ACC112 (cell line): ENCODE results near the gene GPRC5D.
A peak's percentile ranks its signal among the peaks of the same experiment; 100 is the strongest.

Experiments
- H2AFZ ChIP-seq: fragments of 200-600 bp; sonication (generic); one replicate; pipeline ENCODE4 v1.6.0; 2017; ENCODE audit warnings: antibody characterized with exemption, low read length; ENCODE audit not compliant: unreplicated experiment
- H3K27ac ChIP-seq: fragments of 200-600 bp; sonication (generic); 2 replicates; pipeline ENCODE4 v1.5.1; 2014; ENCODE audit warnings: low read depth, mild to moderate bottlenecking, antibody characterized with exemption, low read length, moderate library complexity
- H3K27me3 ChIP-seq: fragments of 200-600 bp; sonication (generic); 2 replicates; pipeline ENCODE4 v1.6.1; 2014; ENCODE audit warnings: mild to moderate bottlenecking, antibody characterized with exemption, low read length, moderate library complexity, mixed read lengths; ENCODE audit not compliant: insufficient read depth
- H3K36me3 ChIP-seq: fragments of 200-600 bp; sonication (generic); 2 replicates; pipeline ENCODE4 v1.6.1; 2016; ENCODE audit warnings: mild to moderate bottlenecking, antibody characterized with exemption, low read length, moderate library complexity, mixed read lengths; ENCODE audit not compliant: insufficient read depth
- H3K4me1 ChIP-seq: fragments of 200-600 bp; sonication (generic); one replicate; pipeline ENCODE4 v1.6.1; 2016; ENCODE audit warnings: low read length, mixed read lengths; ENCODE audit not compliant: insufficient read depth, unreplicated experiment, control insufficient read depth
- H3K4me3 ChIP-seq: fragments of 200-600 bp; sonication (generic); 2 replicates; pipeline ENCODE4 v1.5.1; 2014; ENCODE audit warnings: mild to moderate bottlenecking, low read depth, low read length
- H3K79me2 ChIP-seq: fragments of 200-600 bp; sonication (generic); one replicate; pipeline ENCODE4 v1.6.0; 2016; ENCODE audit warnings: low read length; ENCODE audit not compliant: control insufficient read depth, unreplicated experiment, insufficient read depth

Gene GPRC5D

GRCh38 chr12:12952036-12952435 lies at the start of gene GPRC5D:
Gene GPRC5D (minus strand): TSS chr12:12952170. CDS start chr12:12950384, 1,786 bp downstream.
- Histone ChIP-seq H2AFZ (no peak within 1 kb of the TSS), H3K36me3 (no peaks in the 10 kb centered on the region), H3K4me3 (no peak within 1 kb of the TSS), H3K27me3 (no peaks in the 10 kb centered on the region), H3K27ac (no peak within 1 kb of the TSS), H3K79me2 (no peaks in the 10 kb centered on the region), H3K4me1 (no peaks in the 10 kb centered on the region)

DNA sequence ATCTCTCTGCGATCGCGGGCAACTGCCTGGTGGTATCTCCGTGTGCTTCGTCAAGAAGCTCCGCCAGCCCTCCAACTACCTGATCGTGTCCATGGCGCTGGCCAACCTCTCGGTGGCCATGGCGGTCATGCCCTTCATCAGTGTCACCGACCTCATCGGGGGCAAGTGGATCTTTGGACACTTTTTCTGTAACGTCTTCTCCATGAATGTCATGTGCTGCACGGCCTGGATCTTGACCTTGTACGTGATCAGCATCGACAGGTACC lies 49.7 kb upstream of the GPRC5D start:
- peaks cover 40% of the 10 kb centered on the region for H3K79me2 ChIP-seq
- no peaks in the 10 kb centered on the region for H3K27me3 ChIP-seq
- peak overlapping the region; percentile 53 for H2AFZ ChIP-seq
- no peak overlapping the region; the same call in 1 of the 2 replicates for H3K27ac ChIP-seq
- H3K4me3 ChIP-seq: peak overlapping the region; percentile 99
- H3K36me3 ChIP-seq: no peaks in the 10 kb centered on the region
- H3K4me1 ChIP-seq: peaks cover 33% of the 10 kb centered on the region

DNA sequence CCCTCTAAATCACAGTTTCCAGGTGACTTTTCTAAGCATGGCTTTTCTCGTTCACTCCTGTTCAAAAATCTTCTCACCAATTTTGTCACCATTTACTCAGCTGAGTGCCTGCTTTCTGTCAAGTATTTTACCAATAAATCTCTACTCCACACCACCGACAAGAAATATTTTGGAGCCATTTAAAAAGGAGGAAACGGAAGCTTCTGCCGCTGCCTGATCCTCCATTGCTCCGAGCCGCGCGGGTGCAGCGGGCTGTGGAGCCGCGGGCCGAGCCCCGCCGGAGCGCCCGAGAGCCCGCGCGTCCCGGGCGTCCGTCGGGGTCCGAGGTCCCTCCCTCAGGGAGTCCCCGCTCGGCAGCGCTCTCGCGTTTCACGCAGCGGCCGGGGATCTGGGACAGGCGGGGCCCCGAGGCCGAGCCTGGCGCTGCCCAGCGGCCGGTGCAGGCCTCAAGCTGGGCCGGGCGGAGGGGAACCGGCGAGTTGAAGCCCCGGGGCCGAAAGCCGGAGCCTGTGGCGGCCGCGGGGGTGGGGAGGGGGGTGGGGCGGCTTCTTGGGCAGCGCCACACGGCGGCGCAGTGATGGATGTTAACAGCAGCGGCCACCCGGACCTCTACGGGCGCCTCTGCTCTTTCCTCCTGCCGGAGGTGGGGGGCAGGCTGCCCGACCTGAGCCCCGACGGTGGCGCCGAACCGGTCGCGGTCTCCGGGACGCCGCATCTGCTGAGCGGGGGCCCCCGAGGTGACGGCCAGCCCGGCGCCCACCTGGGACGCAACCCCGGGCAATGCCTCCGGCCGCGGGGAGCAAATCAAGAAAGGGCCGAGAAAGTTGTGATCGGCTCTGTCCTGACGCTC lies 49.2 kb upstream of the GPRC5D start:
- peak overlapping the region; percentile 87 for H2AFZ ChIP-seq
- H3K27ac ChIP-seq: peak overlapping the region; percentile 69
- peaks cover 35% of the 10 kb centered on the region for H3K4me1 ChIP-seq
- H3K27me3 ChIP-seq: no peaks in the 10 kb centered on the region
- peak overlapping the region; percentile 99 for H3K4me3 ChIP-seq
- no peaks in the 10 kb centered on the region for H3K36me3 ChIP-seq
- H3K79me2 ChIP-seq: peaks cover 46% of the 10 kb centered on the region

DNA sequence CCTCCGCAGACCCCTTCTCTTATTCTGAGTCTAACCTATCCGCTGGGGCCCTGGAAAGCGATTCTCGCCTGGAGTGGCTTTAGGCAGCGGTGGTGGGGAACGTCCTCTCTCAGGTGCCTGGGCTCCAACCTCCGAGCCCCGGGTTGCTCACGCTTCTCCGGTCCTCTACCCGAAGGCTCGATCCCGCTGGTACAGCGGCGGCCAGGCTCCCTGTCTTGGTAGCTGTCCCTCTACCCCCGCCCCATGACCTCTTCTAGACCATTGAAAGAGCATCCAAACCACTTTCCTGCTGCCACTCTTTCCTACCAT lies 48.6 kb upstream of the GPRC5D start:
- peaks cover 35% of the 10 kb centered on the region for H3K4me1 ChIP-seq
- H3K4me3 ChIP-seq: peak overlapping the region; percentile 99
- peak overlapping the region; percentile 69 for H3K27ac ChIP-seq
- peak overlapping the region; percentile 87 for H2AFZ ChIP-seq
- H3K79me2 ChIP-seq: peaks cover 51% of the 10 kb centered on the region
- H3K27me3 ChIP-seq: no peaks in the 10 kb centered on the region
- H3K36me3 ChIP-seq: no peaks in the 10 kb centered on the region

- H3K4me3 ChIP-seq: peak within 1 kb of the TSS; percentile 99
- peaks cover 56% of the 10 kb centered on the region for H3K79me2 ChIP-seq
- no peaks in the 10 kb centered on the region for H3K36me3 ChIP-seq
- no peaks in the 10 kb centered on the region for H3K27me3 ChIP-seq
- H3K27ac ChIP-seq: peak within 1 kb of the TSS; percentile 69
- peaks cover 35% of the 10 kb centered on the region for H3K4me1 ChIP-seq
- H2AFZ ChIP-seq: peak within 1 kb of the TSS; percentile 87
These were observed 48.1 kb upstream of the GPRC5D start, which contains the start of gene HEBP1 for GRCh38 chr12:12999959-13000615. Gene HEBP1 (minus strand): TSS chr12:13000265. CDS start chr12:13000114, 151 bp downstream.

- peaks cover 35% of the 10 kb centered on the region for H3K4me1 ChIP-seq
- no peaks in the 10 kb centered on the region for H3K36me3 ChIP-seq
- H3K27ac ChIP-seq: no peak overlapping the region
- peaks cover 63% of the 10 kb centered on the region for H3K79me2 ChIP-seq
- peak overlapping the region; percentile 99 for H3K4me3 ChIP-seq
- H3K27me3 ChIP-seq: no peaks in the 10 kb centered on the region
- H2AFZ ChIP-seq: peak overlapping the region; percentile 83
These were observed 47.4 kb upstream of the GPRC5D start for GRCh38 chr12:12999271-12999958.

DNA sequence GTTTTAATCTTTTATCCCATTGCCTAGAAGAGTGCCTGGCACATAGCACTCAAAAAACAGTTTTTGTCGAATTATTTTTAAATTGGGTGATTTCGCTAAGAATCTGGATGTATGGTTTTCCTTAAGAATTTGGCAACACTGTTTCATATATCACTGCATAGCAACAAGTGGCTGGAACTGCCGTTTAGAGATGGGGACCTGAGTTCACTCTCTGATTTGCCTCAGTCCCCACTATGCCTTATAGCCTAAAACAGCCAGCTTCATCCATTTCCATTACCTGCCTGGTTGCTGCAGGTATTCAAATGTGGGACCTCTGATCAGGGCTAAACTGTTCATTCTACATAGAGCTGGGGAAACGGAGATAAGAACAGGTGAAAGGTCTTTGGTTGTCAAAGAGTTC lies 46.3 kb upstream of the GPRC5D start:
- Histone ChIP-seq H3K4me1 (peaks cover 35% of the 10 kb centered on the region), H3K27ac (no peak overlapping the region), H3K4me3 (peak overlapping the region; percentile 99), H3K27me3 (no peaks in the 10 kb centered on the region), H2AFZ (no peak overlapping the region), H3K79me2 (peaks cover 70% of the 10 kb centered on the region), H3K36me3 (no peaks in the 10 kb centered on the region)

- Histone ChIP-seq H2AFZ (no peak overlapping the region), H3K4me3 (peak overlapping the region; percentile 34), H3K27ac (no peak overlapping the region), H3K4me1 (peaks cover 34% of the 10 kb centered on the region), H3K27me3 (no peaks in the 10 kb centered on the region), H3K36me3 (no peaks in the 10 kb centered on the region), H3K79me2 (peaks cover 70% of the 10 kb centered on the region)
These were observed 45.8 kb upstream of the GPRC5D start for GRCh38 chr12:12997734-12998133.

DNA sequence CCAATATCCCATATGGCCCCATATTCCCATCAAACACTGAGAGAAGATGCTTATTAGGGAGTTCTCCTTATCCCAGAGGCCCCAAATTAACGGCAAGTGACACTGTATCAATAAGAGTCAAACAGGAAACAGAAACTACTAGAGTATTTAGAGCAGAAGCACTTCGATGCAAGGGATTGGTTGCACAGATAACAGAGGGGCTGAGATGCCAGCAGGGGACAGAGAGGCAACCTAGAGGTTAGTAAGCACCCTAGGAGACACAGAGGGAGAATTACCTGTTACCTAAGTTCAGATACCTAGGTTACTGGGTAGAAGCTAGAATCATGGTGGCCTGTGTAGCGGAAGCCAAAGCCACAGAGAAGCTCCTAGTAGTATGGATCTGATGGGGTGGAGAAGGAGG lies 45.2 kb upstream of the GPRC5D start:
- Histone ChIP-seq H2AFZ (no peak overlapping the region), H3K4me1 (peaks cover 33% of the 10 kb centered on the region), H3K36me3 (no peaks in the 10 kb centered on the region), H3K79me2 (peaks cover 69% of the 10 kb centered on the region), H3K27ac (no peak overlapping the region), H3K4me3 (peak overlapping the region; percentile 34; the same call in 1 of the 2 replicates), H3K27me3 (no peaks in the 10 kb centered on the region)

GRCh38 chr12:12996209-12996608 lies 44.2 kb upstream of the GPRC5D start:
- Histone ChIP-seq H3K4me1 (peaks cover 37% of the 10 kb centered on the region), H3K36me3 (no peaks in the 10 kb centered on the region), H2AFZ (no peak overlapping the region), H3K4me3 (no peak overlapping the region), H3K27ac (no peak overlapping the region), H3K79me2 (peaks cover 70% of the 10 kb centered on the region), H3K27me3 (no peaks in the 10 kb centered on the region)
